Kidney epithelial cell (primary cell): ENCODE data around the gene PSME3IP1. TPM values are rescaled to one million over a fixed set of nuclear protein-coding genes. Genes with fewer than 3 reads are reported as not detected.

Experiments used
- DNase-seq: peaks from one replicate; pipeline ENCODE4 v3.0.0-alpha.2; 2010; ENCODE audit warnings: low read depth
- H3K27me3 ChIP-seq: 2 replicates; pipeline ENCODE4 v1.6.0; 2011; ENCODE audit warnings: low read length; ENCODE audit not compliant: control insufficient read depth, insufficient read depth
- H3K36me3 ChIP-seq: 2 replicates; pipeline ENCODE4 v1.5.1; 2011; ENCODE audit warnings: low read length; ENCODE audit not compliant: control insufficient read depth, insufficient read depth
- H3K4me3 ChIP-seq: 2 replicates; pipeline ENCODE4 v1.5.1; 2011; ENCODE audit warnings: low read depth, mild to moderate bottlenecking, control low read depth, low read length
- CTCF ChIP-seq: IDR thresholded peaks from 2 replicates; pipeline ENCODE4 v1.5.1; 2011; ENCODE audit warnings: mild to moderate bottlenecking, moderate library complexity, low read length, control low read depth, inconsistent platforms; ENCODE audit not compliant: insufficient read depth, poor library complexity, severe bottlenecking
- total RNA-seq: library from RNA; depleted of rRNA; stranded (reverse); fragments of >200 nt; gene quantifications from 2 replicates; pipeline ENCODE4 v1.2.3, GENCODE V29; 2015

PSME3IP1 gene
- total RNA-seq, 1 donor from 2014 or later, result 94.5 TPM

DNA sequence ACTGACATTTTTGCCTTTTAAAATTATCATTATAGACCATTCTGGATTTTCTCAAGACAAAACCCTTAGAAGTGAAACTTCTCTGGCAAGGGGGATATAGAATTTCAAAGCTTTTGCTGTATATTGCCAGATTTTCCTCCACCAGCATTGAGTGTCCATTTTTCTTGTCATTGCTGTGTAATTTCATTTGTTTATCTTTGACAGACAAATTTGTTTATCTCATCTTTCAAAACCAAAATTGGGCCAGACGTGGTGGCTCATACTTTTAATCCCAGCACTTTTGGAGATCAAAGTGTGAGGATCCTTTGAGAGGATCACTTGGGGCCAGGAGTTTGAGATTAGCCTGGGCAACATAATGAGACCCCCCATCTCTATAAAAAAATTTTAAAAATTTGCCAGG is 43.2 kb upstream of the PSME3IP1 start:
- H3K36me3 ChIP-seq, result peaks cover 1% of the 10 kb centered on the region

DNA sequence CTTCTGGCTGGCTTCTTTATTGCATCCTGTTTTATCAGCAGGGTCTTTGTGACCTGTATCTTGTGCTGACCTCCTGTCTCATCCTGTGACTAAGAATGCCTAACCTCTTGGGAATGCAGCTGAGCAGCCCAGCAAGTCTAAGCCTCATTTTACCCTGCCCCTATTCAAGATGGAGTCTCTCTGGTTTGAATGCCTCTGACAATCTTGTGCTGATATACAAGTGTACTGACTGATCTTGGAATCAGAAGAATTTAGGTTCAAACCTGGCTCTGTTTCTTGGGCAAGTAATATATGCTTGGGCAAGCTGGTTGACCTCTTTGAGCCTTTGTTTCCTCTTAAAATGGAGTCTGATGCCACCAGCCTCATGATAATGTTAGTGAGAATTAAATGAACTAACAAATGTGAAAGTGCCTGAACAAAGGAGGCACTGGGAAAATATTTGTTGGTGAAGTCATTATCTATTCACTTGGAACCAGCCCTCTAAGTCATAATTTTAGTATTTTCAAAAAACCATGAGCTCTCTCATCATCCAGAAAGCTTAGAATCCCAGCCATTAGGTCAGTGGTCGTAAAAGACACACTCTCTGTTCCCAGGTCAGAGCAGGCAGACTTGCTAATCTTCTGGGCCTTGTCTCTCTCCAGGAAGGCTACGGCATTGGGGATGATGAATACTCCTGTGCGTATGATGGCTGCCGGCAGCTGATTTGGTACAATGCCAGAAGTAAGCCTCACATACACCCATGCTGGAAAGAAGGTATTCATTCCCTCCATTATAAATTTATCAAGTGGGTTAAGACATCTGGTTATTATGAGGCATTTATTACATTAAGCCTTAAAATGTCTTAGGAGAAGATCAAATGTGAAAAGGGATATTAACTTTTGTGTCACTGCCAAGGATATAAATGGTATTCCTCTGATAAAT is 41.1 kb upstream of the PSME3IP1 start:
- DNase-seq, result no peak
- Histone ChIP-seq H3K36me3 (peaks cover 4% of the 10 kb centered on the region), H3K4me3 (no peak overlapping the region), H3K27me3 (no peaks in the 10 kb centered on the region)
- TF ChIP-seq CTCF, result no peak

More for the DNA sequence above, 43.2 kb upstream of the PSME3IP1 start:
- no peak for TF ChIP-seq CTCF
- DNase-seq, result no peak
- no peaks in the 10 kb centered on the region for H3K27me3 ChIP-seq
- no peak overlapping the region for H3K4me3 ChIP-seq

GRCh38 chr16:57225978-57226377 is 40.1 kb upstream of the PSME3IP1 start:
- Histone ChIP-seq H3K4me3 (no peak overlapping the region), H3K27me3 (no peaks in the 10 kb centered on the region), H3K36me3 (peaks cover 4% of the 10 kb centered on the region)
- no peak for TF ChIP-seq CTCF
- DNase-seq, result no peak

- DNase-seq, result no peak
- Histone ChIP-seq H3K36me3 (peaks cover 4% of the 10 kb centered on the region), H3K4me3 (no peak overlapping the region), H3K27me3 (no peaks in the 10 kb centered on the region)
- TF ChIP-seq CTCF, result no peak
Observed at GRCh38 chr16:57224651-57225335, 39.0 kb upstream of the PSME3IP1 start.

- Histone ChIP-seq H3K27me3 (no peaks in the 10 kb centered on the region), H3K36me3 (peaks cover 4% of the 10 kb centered on the region), H3K4me3 (no peak overlapping the region)
- DNase-seq, result no peak
- TF ChIP-seq CTCF, result no peak
Observed at GRCh38 chr16:57223057-57223456, 37.2 kb upstream of the PSME3IP1 start.
